OCI-LY3 (cell line): ENCODE results near the gene BRSK1.

Experiments used
- H2AFZ ChIP-seq: fragments of 200-600, 300-600 bp; shearing (Covaris generic); 2 replicates; pipeline ENCODE4 v1.6.0; 2014; ENCODE audit warnings: antibody characterized with exemption, low read depth, low read length
- H3K27ac ChIP-seq: fragments of 200-600, 300-600 bp; sonication (generic); 2 replicates; pipeline ENCODE4 v1.5.1; 2014; ENCODE audit warnings: mild to moderate bottlenecking, low read length, moderate library complexity, mixed read lengths
- H3K27me3 ChIP-seq: fragments of 200-600, 300-600 bp; sonication (generic); 2 replicates; pipeline ENCODE4 v1.6.1; 2014; ENCODE audit warnings: low read depth, low read length, mixed read lengths
- H3K36me3 ChIP-seq: fragments of 200-600, 300-600 bp; sonication (generic); replicated peaks from 2 replicates; pipeline ENCODE3; 2014; ENCODE audit warnings: low read depth, low read length, mixed read lengths
- H3K4me1 ChIP-seq: fragments of 300-600, 200-600 bp; sonication (generic); 2 replicates; pipeline ENCODE4 v1.6.1; 2014; ENCODE audit warnings: low read length, mixed read lengths
- H3K4me2 ChIP-seq: fragments of 200-600, 300-600 bp; sonication (generic); 2 replicates; pipeline ENCODE4 v1.6.1; 2014; ENCODE audit warnings: low read length, mixed read lengths
- H3K4me3 ChIP-seq: fragments of 300-600, 200-600 bp; sonication (generic); 2 replicates; pipeline ENCODE4 v1.5.1; 2014; ENCODE audit warnings: antibody characterized with exemption, mild to moderate bottlenecking, low read length, moderate library complexity
- H3K79me2 ChIP-seq: fragments of 300-600, 200-600 bp; shearing (Covaris generic); 2 replicates; pipeline ENCODE4 v1.6.1; 2014; ENCODE audit warnings: mild to moderate bottlenecking, low read length, mixed read lengths
- H3K9ac ChIP-seq: fragments of 300-600, 200-600 bp; shearing (Covaris generic); 2 replicates; pipeline ENCODE4 v1.6.0; 2014; ENCODE audit warnings: mild to moderate bottlenecking, low read length, moderate library complexity
- H3K9me3 ChIP-seq: fragments of 200-600, 300-600 bp; shearing (Covaris generic); 2 replicates; pipeline ENCODE4 v1.6.1; 2014; ENCODE audit warnings: low read length, mixed read lengths; ENCODE audit not compliant: insufficient read depth
- H4K20me1 ChIP-seq: fragments of 200-600, 300-600 bp; sonication (generic); 2 replicates; pipeline ENCODE4 v1.6.1; 2016; ENCODE audit warnings: low read length, mixed read lengths; ENCODE audit not compliant: insufficient read depth
- CTCF ChIP-seq: fragments of 200-600, 300-600 bp; sonication (generic); IDR thresholded peaks from 2 replicates; pipeline ENCODE4 v1.5.1; 2014; ENCODE audit warnings: antibody characterized with exemption, low read length, low read depth
- EZH2phosphoT487 ChIP-seq: fragments of 200-600 bp; shearing (Covaris generic); IDR thresholded peaks from 2 replicates; pipeline ENCODE4 v1.6.1; 2018; ENCODE audit warnings: antibody characterized with exemption, mixed run types, low read depth

BRSK1 gene

GRCh38 chr19:55279770-55280643 lies 3.8 kb upstream of the BRSK1 start, which contains the start of gene HSPBP1:
HSPBP1 (minus strand) TSS chr19:55280110; CDS start chr19:55279608, 502 bp downstream.
- Histone ChIP-seq H3K27me3 (no peaks in the 10 kb centered on the region), H3K9ac (peak within 1 kb of the TSS; percentile 63), H3K27ac (peak within 1 kb of the TSS; percentile 57), H2AFZ (peak within 1 kb of the TSS; percentile 76), H3K79me2 (peaks cover 22% of the 10 kb centered on the region), H3K36me3 (peaks cover 15% of the 10 kb centered on the region), H3K4me3 (peak within 1 kb of the TSS; percentile 87), H3K4me2 (peak within 1 kb of the TSS; percentile 90), H3K9me3 (no peaks in the 10 kb centered on the region), H4K20me1 (no peaks in the 10 kb centered on the region), H3K4me1 (peaks cover 51% of the 10 kb centered on the region)
- TF ChIP-seq EZH2phosphoT487 (no peak), CTCF (no peak)

- Histone ChIP-seq H3K79me2 (peaks cover 3% of the 10 kb centered on the region), H3K9ac (peak overlapping the region; percentile 47; the same call in 1 of the 2 replicates), H2AFZ (no peak overlapping the region), H3K4me1 (peaks cover 18% of the 10 kb centered on the region), H3K4me2 (peak overlapping the region; percentile 44), H3K36me3 (no peaks in the 10 kb centered on the region), H4K20me1 (no peaks in the 10 kb centered on the region), H3K9me3 (no peaks in the 10 kb centered on the region), H3K27ac (no peak overlapping the region), H3K27me3 (no peaks in the 10 kb centered on the region), H3K4me3 (peak overlapping the region; percentile 75)
- no peak for TF ChIP-seq EZH2phosphoT487
- no peak for TF ChIP-seq CTCF
These were observed 735 bp downstream of the BRSK1 start for GRCh38 chr19:55284405-55285058.

GRCh38 chr19:55285229-55285890 lies 1.6 kb downstream of the BRSK1 start:
- H3K9me3 ChIP-seq, result no peaks in the 10 kb centered on the region
- H2AFZ ChIP-seq, result no peak overlapping the region
- peaks cover 17% of the 10 kb centered on the region for H3K4me1 ChIP-seq
- no peaks in the 10 kb centered on the region for H3K36me3 ChIP-seq
- no peak for TF ChIP-seq CTCF
- H3K27ac ChIP-seq, result no peak overlapping the region
- H4K20me1 ChIP-seq, result no peaks in the 10 kb centered on the region
- H3K4me3 ChIP-seq, result 0 out of 2 replicates have a peak overlapping the region, but pooled peaks have one; percentile 75
- no peaks in the 10 kb centered on the region for H3K27me3 ChIP-seq
- peak overlapping the region; percentile 44; the same call in 1 of the 2 replicates for H3K4me2 ChIP-seq
- no peaks in the 10 kb centered on the region for H3K79me2 ChIP-seq
- no peak overlapping the region for H3K9ac ChIP-seq
